ENCODE measurements around the gene RBM28.

Gene RBM28

GRCh38 chr7:128361411-128362379, 18.0 kb upstream of the RBM28 start, which contains the start of gene PRRT4 (continued):
- TF ChIP-seq ZNF121 (tag by site-specific recombination; IDR thresholded peaks at IDR 0.05) (no peak), PRDM4 (tag by site-specific recombination; IDR thresholded peaks at IDR 0.05) (no peak; the same call in 1 of the 2 replicates), KLF10 (tag by site-specific recombination; IDR thresholded peaks at IDR 0.05) (no peak), ZSCAN5A (tag by site-specific recombination; IDR thresholded peaks at IDR 0.05) (no peak), ZNF133 (tag by site-specific recombination; IDR thresholded peaks at IDR 0.05) (no peak), ZNF24 (tag by site-specific recombination; IDR thresholded peaks at IDR 0.05) (0 out of 2 replicates have a peak, but pooled peaks have one; percentile 52), ZNF157 (tag by site-specific recombination; IDR thresholded peaks at IDR 0.05) (no peak), ZNF280D (tag by site-specific recombination; IDR thresholded peaks at IDR 0.05) (no peak), GFI1B (tag by site-specific recombination; IDR thresholded peaks at IDR 0.05) (no peak), KLF7 (tag by site-specific recombination; IDR thresholded peaks at IDR 0.05; ENCODE audit: borderline replicate concordance) (no peak), ZNF280C (tag by site-specific recombination; IDR thresholded peaks at IDR 0.05) (no peak), ZNF449 (tag by site-specific recombination; IDR thresholded peaks at IDR 0.05) (no peak), CTCF (tag by site-specific recombination; IDR thresholded peaks at IDR 0.05) (peak; percentile 50; the same call in 1 of the 2 replicates), ZNF544 (tag by site-specific recombination; IDR thresholded peaks at IDR 0.05) (no peak), YY1 (tag by site-specific recombination; IDR thresholded peaks at IDR 0.05) (peak; percentile 33; the same call in 1 of the 2 replicates), ZNF335 (tag by site-specific recombination; conservative IDR thresholded peaks at IDR 0.05) (peak; percentile 86), ZFP41 (tag by site-specific recombination; IDR thresholded peaks at IDR 0.05; ENCODE audit: borderline replicate concordance) (no peak), ZNF624 (tag by site-specific recombination; IDR thresholded peaks at IDR 0.05) (no peak), ZBTB44 (tag by site-specific recombination; IDR thresholded peaks at IDR 0.05) (no peak), ZNF747 (tag by site-specific recombination; IDR thresholded peaks at IDR 0.05) (no peak), ZBTB8A (tag by site-specific recombination; IDR thresholded peaks at IDR 0.05) (peak; percentile 56; the same call in 1 of the 2 replicates), ZNF404 (tag by site-specific recombination; IDR thresholded peaks at IDR 0.05) (no peak), ZNF211 (tag by site-specific recombination; IDR thresholded peaks at IDR 0.05; ENCODE audit: low read depth) (no peak), MYNN (tag by site-specific recombination; IDR thresholded peaks at IDR 0.05; ENCODE audit: borderline replicate concordance) (peak; percentile 59; the same call in 1 of the 2 replicates)

All from HEK293 (cell line).